ENCODE results near the gene ARMC8.

Gene ARMC8

DNA sequence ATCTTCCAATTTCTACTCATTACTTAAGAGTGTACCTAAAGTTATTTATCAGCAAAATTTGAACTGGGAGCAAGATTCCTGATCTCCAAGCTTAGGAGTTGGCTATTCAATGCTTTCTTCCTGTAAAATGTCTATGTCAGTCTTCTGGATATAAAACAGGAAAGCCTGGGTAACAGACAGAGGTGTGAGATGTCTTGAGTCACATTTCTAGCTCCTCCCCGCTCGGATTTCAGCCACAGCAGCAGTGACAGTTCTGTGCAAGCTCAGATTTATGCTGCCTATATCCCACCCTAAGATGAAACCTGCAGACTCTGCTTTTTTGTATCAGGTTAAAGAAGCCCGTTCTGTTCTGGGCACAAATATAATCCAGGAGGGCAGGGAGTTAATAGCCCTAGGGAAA lies 2.1 kb upstream of the ARMC8 start:
- Mint-ChIP-seq H3K27ac (no peak overlapping the region), H3K4me1 (peaks cover 31% of the 10 kb centered on the region), H3K27me3 (peaks cover 18% of the 10 kb centered on the region), H3K9me3 (no peaks in the 10 kb centered on the region), H3K4me3 (no peak overlapping the region), H3K36me3 (peaks cover 6% of the 10 kb centered on the region)
- DNase-seq = no peak
- CTCF ChIA-PET = interaction anchor here (0.8 to 1.1 kb wide), 3 partner anchors 12 to 409 kb away, joined by 3 to 4 read pairs (median 4); partner anchors contain the start of gene CEP70

- no peak for DNase-seq
- Mint-ChIP-seq H3K27ac (peak overlapping the region; percentile 95), H3K36me3 (peaks cover 9% of the 10 kb centered on the region), H3K27me3 (peaks cover 18% of the 10 kb centered on the region), H3K4me1 (peaks cover 36% of the 10 kb centered on the region), H3K4me3 (peak overlapping the region; percentile 88), H3K9me3 (no peaks in the 10 kb centered on the region)
- CTCF ChIA-PET = interaction anchor here (0.6 to 1.7 kb wide), 6 partner anchors 12 to 145 kb away, joined by 3 to 4 read pairs (median 4); partner anchors contain the start of gene DBR1
Measured at GRCh38 chr3:138186221-138186620, 880 bp upstream of the ARMC8 start.

- peaks cover 18% of the 10 kb centered on the region for H3K27me3 Mint-ChIP-seq
- peak; percentile 93 for DNase-seq
- CTCF ChIA-PET = interaction anchor here (0.9 to 1.7 kb wide), 5 partner anchors 12 to 145 kb away, joined by 3 to 4 read pairs (median 3); partner anchors contain the start of gene DBR1
- H3K4me1 Mint-ChIP-seq = peaks cover 41% of the 10 kb centered on the region
- H3K9me3 Mint-ChIP-seq = no peaks in the 10 kb centered on the region
- peak overlapping the region; percentile 95 for H3K27ac Mint-ChIP-seq
- H3K36me3 Mint-ChIP-seq = peaks cover 15% of the 10 kb centered on the region
- peak overlapping the region; percentile 88 for H3K4me3 Mint-ChIP-seq
Measured at GRCh38 chr3:138186803-138187295, 252 bp upstream of the ARMC8 start.

- H3K9me3 Mint-ChIP-seq = no peaks in the 10 kb centered on the region
- peak overlapping the region; percentile 95 for H3K27ac Mint-ChIP-seq
- H3K4me3 Mint-ChIP-seq = peak overlapping the region; percentile 88
- CTCF ChIA-PET = interaction anchor here (1.4 to 1.7 kb wide), 2 partner anchors 15 to 144 kb away, joined by 3 to 4 read pairs; no protein-coding TSS in a partner anchor
- H3K36me3 Mint-ChIP-seq = peaks cover 15% of the 10 kb centered on the region
- H3K4me1 Mint-ChIP-seq = peaks cover 41% of the 10 kb centered on the region
- H3K27me3 Mint-ChIP-seq = peaks cover 14% of the 10 kb centered on the region
- DNase-seq = no peak
Measured at GRCh38 chr3:138188013-138188730, 1.1 kb downstream of the ARMC8 start.

DNA sequence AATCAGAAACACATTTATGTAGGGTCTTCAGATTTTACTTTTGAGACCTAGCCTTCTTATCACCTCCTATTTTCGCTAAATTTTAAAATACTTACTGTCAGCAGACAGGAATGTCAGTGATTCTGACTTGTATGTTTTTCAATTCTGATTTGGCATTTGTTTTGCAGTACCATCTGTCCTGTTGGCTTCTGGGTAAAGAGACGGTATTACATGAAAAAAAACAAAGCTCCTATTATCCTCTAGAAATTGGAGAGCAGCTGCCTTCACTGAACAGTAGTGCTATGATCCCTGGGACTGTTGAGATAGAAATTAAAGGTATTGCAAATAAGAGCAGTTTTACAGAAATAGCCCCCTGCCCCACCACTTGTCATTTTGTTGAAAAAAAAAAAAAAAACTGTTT lies 8.4 kb downstream of the ARMC8 start:
- Mint-ChIP-seq H3K9me3 (no peaks in the 10 kb centered on the region), H3K4me1 (peaks cover 17% of the 10 kb centered on the region), H3K36me3 (peaks cover 22% of the 10 kb centered on the region), H3K4me3 (no peak overlapping the region), H3K27me3 (no peaks in the 10 kb centered on the region), H3K27ac (no peak overlapping the region)
- CTCF ChIA-PET = no interaction called here
- no peak for DNase-seq

DNA sequence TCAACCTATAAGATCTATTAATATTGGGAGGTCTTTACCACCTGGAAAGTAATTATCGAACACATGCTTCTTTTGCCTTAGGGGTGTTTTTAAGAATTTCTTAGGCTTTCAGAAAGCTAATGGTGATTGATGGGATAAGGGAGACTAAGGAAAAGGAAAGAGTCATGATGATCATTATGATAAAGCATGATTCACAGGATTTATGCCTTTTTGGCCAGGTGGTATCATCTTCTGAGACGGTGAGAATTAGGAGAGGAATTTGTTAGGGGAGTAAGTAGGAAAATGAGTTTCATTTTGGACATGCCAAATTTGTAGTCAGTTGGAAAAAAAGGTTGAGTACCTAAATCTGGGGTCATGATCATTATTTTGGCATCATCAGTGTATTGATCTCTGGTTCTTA lies 8.9 kb downstream of the ARMC8 start:
- peaks cover 19% of the 10 kb centered on the region for H3K36me3 Mint-ChIP-seq
- H3K4me1 Mint-ChIP-seq = peaks cover 12% of the 10 kb centered on the region
- CTCF ChIA-PET = interaction anchor here (0.6 to 1.1 kb wide), 2 partner anchors 16 to 99 kb away, joined by 3 read pairs; no protein-coding TSS in a partner anchor
- no peak overlapping the region for H3K27ac Mint-ChIP-seq
- H3K4me3 Mint-ChIP-seq = no peak overlapping the region
- H3K9me3 Mint-ChIP-seq = no peaks in the 10 kb centered on the region
- H3K27me3 Mint-ChIP-seq = no peaks in the 10 kb centered on the region
- DNase-seq = no peak

GRCh38 chr3:138197058-138197457 lies 10.0 kb downstream of the ARMC8 start:
- Mint-ChIP-seq H3K27ac (no peak overlapping the region), H3K4me1 (peaks cover 7% of the 10 kb centered on the region), H3K9me3 (no peaks in the 10 kb centered on the region), H3K27me3 (no peaks in the 10 kb centered on the region), H3K36me3 (peaks cover 14% of the 10 kb centered on the region), H3K4me3 (no peak overlapping the region)
- DNase-seq = peak; percentile 33
- CTCF ChIA-PET = interaction anchor here (0.6 to 1.1 kb wide), 2 partner anchors 17 to 224 kb away, joined by 3 read pairs; no protein-coding TSS in a partner anchor

- CTCF ChIA-PET = no interaction called here
- Mint-ChIP-seq H3K4me3 (no peak overlapping the region), H3K36me3 (peaks cover 14% of the 10 kb centered on the region), H3K4me1 (peaks cover 7% of the 10 kb centered on the region), H3K27ac (no peak overlapping the region), H3K27me3 (no peaks in the 10 kb centered on the region), H3K9me3 (no peaks in the 10 kb centered on the region)
- no peak for DNase-seq
Measured at GRCh38 chr3:138197524-138197923, 10.4 kb downstream of the ARMC8 start.

DNA sequence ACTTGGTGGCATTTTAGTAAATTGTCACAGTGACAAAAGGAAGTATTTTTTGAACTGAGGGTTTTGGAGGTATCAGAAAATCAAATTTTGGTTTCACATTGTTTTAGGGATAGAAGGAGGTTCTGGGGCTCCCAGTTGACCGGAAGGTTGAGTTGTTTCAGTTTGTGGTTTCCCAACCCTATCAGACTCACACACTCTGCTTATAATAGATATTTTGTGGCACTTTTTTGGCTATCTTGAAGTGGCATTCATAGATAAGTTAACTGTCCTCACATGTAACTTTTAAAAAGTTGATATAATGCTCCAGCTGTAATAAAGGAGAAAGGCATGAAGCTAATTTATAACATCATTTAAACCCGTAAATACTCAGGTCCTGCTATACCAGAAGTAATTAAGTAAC lies 12.8 kb downstream of the ARMC8 start:
- Mint-ChIP-seq H3K4me3 (no peak overlapping the region), H3K4me1 (peaks cover 9% of the 10 kb centered on the region), H3K36me3 (peaks cover 14% of the 10 kb centered on the region), H3K27me3 (no peaks in the 10 kb centered on the region), H3K27ac (no peak overlapping the region), H3K9me3 (no peaks in the 10 kb centered on the region)
- DNase-seq = no peak
- CTCF ChIA-PET = no interaction called here

- Mint-ChIP-seq H3K36me3 (peaks cover 15% of the 10 kb centered on the region), H3K9me3 (no peaks in the 10 kb centered on the region), H3K27ac (no peak overlapping the region), H3K4me3 (no peak overlapping the region), H3K4me1 (peaks cover 9% of the 10 kb centered on the region), H3K27me3 (no peaks in the 10 kb centered on the region)
- no peak for DNase-seq
- CTCF ChIA-PET = no interaction called here
Measured at GRCh38 chr3:138200424-138200823, 13.3 kb downstream of the ARMC8 start.

GRCh38 chr3:138202945-138203701 lies 16.0 kb downstream of the ARMC8 start:
- Mint-ChIP-seq H3K9me3 (peaks cover 1% of the 10 kb centered on the region), H3K36me3 (peaks cover 16% of the 10 kb centered on the region)

GRCh38 chr3:138203938-138204337 lies 16.8 kb downstream of the ARMC8 start:
- Mint-ChIP-seq H3K4me1 (peaks cover 8% of the 10 kb centered on the region), H3K27me3 (no peaks in the 10 kb centered on the region), H3K9me3 (peaks cover 1% of the 10 kb centered on the region), H3K36me3 (peaks cover 18% of the 10 kb centered on the region), H3K4me3 (no peak overlapping the region), H3K27ac (no peak overlapping the region)
- DNase-seq = no peak
- CTCF ChIA-PET = no interaction called here

More at GRCh38 chr3:138202945-138203701, 16.0 kb downstream of the ARMC8 start:
- CTCF ChIA-PET = interaction anchor here (0.8 kb wide), 1 partner anchor 713 kb away, joined by 3 read pairs; no protein-coding TSS in a partner anchor
- H3K27ac Mint-ChIP-seq = no peak overlapping the region
- H3K27me3 Mint-ChIP-seq = no peaks in the 10 kb centered on the region
- no peak for DNase-seq
- H3K4me3 Mint-ChIP-seq = no peak overlapping the region
- peaks cover 9% of the 10 kb centered on the region for H3K4me1 Mint-ChIP-seq

DNA sequence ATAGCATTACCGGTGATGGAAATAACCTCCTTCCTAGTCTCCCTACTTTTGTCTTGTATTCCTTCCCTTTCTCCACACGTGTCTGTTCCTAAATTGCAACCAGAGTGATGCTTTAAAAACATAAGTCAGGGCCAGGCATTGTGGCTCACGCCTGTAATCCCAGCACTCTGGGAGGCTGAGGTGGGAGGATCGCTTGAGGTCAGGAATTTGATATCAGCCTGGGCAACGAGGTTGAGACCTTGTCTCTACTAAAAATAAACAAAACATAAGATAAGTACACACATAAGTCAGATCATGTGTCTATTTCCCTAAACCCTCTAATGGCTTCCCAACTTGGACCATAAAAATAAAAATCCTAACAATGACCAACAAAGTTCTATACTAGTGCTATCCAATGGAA lies 18.4 kb downstream of the ARMC8 start:
- Mint-ChIP-seq H3K4me3 (no peak overlapping the region), H3K9me3 (peaks cover 1% of the 10 kb centered on the region), H3K27ac (no peak overlapping the region), H3K27me3 (no peaks in the 10 kb centered on the region), H3K36me3 (peaks cover 17% of the 10 kb centered on the region), H3K4me1 (peaks cover 2% of the 10 kb centered on the region)
- DNase-seq = no peak
- CTCF ChIA-PET = no interaction called here

DNA sequence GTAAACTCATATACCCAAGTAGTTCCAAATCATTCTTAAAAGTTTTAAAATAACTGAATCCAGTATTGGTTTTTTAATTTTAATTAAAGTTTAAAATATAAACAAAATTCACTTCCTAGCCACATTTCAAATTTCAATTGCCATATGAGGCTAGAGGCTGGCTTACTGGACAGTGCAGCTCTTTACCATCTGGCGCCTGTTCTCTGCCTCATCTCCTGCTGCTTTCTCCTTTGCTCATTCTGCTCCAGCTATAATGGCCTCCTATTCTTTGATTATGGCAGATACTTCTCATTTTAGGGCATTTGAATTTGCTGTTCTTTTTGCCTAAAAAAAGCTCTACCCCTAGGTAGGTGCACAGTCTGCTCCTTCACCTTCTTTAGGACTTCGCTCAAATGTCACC lies 19.1 kb downstream of the ARMC8 start:
- CTCF ChIA-PET = no interaction called here

More for the DNA sequence above, 19.1 kb downstream of the ARMC8 start:
- H3K4me3 Mint-ChIP-seq = no peak overlapping the region
- peaks cover 1% of the 10 kb centered on the region for H3K9me3 Mint-ChIP-seq
- DNase-seq = no peak
- H3K27me3 Mint-ChIP-seq = no peaks in the 10 kb centered on the region
- H3K36me3 Mint-ChIP-seq = peaks cover 18% of the 10 kb centered on the region
- H3K4me1 Mint-ChIP-seq = peaks cover 2% of the 10 kb centered on the region
- no peak overlapping the region for H3K27ac Mint-ChIP-seq

Measured in activated naive CD4-positive, alpha-beta T cell treated with anti-CD3 and anti-CD28 coated beads, Interleukin-2, amount 10 ng/mL, durations not matched to agents 7 days and 5 days (primary cell).